Dendritic cell treated with granulocyte-macrophage colony-stimulating factor and Interleukin-4, amounts not matched to agents 40 ng/mL and 50 ng/mL, for 4 days (primary cell): ENCODE data around the gene MMP28.

ENCODE experiments used
- H3K27ac Mint-ChIP-seq: one replicate; pipeline ENCODE4 v1.8.0; 2022; ENCODE audit warnings: mild to moderate bottlenecking, mixed read lengths
- H3K27me3 Mint-ChIP-seq: one replicate; pipeline ENCODE4 v1.8.0; 2022; ENCODE audit warnings: mild to moderate bottlenecking, mixed read lengths
- H3K36me3 Mint-ChIP-seq: one replicate; pipeline ENCODE4 v1.8.0; 2022; ENCODE audit warnings: low read depth, mixed read lengths
- H3K4me1 Mint-ChIP-seq: one replicate; pipeline ENCODE4 v1.8.0; 2022; ENCODE audit warnings: low read depth, mixed read lengths
- H3K4me3 Mint-ChIP-seq: one replicate; pipeline ENCODE4 v1.8.0; 2022; ENCODE audit warnings: mild to moderate bottlenecking, moderate library complexity, mixed read lengths
- H3K9me3 Mint-ChIP-seq: one replicate; pipeline ENCODE4 v1.8.0; 2022; ENCODE audit warnings: mixed read lengths
- intact Hi-C: fragments of 100-400 bp; cut with micrococcal nuclease; formaldehyde crosslinking; loops from one replicate; pipeline ENCODE4 v1.15.0; 2022

The MMP28 gene

GRCh38 chr17:35728551-35728950 is 66.9 kb downstream of the MMP28 start:
- H3K4me1 Mint-ChIP-seq = peaks cover 22% of the 10 kb centered on the region
- no peak overlapping the region for H3K4me3 Mint-ChIP-seq
- no peak overlapping the region for H3K27ac Mint-ChIP-seq
- intact Hi-C loops = no loop called here
- H3K9me3 Mint-ChIP-seq = no peaks in the 10 kb centered on the region
- H3K27me3 Mint-ChIP-seq = peaks cover 28% of the 10 kb centered on the region
- H3K36me3 Mint-ChIP-seq = peaks cover 50% of the 10 kb centered on the region

DNA sequence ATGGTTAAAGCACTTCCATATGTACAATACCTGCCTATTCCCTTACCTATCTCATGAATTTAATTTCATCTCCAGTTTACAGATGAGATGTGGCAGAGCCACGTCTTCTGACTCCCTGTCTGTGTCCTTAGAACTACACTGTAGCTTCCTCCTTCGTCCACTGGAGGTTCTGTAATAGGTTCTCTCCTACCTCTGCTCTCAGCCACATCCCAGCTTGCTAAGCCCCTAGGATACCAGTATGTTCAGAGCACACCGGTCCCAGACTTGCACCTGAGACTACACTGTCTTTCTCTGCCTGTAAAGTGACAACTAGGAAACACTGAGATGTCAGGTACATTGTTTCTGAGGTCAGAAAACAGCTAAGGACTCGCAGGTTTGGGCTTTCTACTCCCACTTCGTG is 67.8 kb downstream of the MMP28 start:
- Mint-ChIP-seq H3K9me3 (no peaks in the 10 kb centered on the region), H3K27me3 (peaks cover 26% of the 10 kb centered on the region), H3K4me3 (no peak overlapping the region), H3K4me1 (peaks cover 22% of the 10 kb centered on the region), H3K36me3 (peaks cover 60% of the 10 kb centered on the region), H3K27ac (no peak overlapping the region)
- intact Hi-C loops = no loop called here

DNA sequence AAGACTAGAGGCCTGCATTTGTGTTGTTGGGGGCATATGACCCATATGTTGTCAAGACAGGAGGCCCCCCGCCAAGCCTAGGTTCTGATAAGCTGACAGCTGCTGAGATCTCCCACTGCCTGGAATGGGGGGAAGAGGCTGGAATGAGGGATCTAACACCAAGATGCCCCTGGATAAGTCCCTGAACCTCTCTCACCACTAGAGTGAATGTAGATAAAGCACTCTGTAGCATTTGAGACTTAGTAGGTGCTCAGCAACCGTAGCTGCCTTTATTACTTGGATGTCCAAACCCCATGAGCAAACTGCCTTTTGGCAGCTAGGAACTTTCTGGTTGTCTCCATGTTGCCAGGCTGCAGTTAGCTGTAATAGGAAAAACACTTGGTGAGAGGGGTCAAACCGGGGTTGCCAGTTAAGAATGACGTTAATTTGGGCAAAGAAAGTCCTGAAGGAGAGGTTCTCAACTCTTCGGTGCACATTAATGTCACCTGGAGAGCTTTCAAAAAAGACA is 68.4 kb downstream of the MMP28 start:
- Mint-ChIP-seq H3K27ac (no peak overlapping the region), H3K9me3 (no peaks in the 10 kb centered on the region), H3K4me3 (no peak overlapping the region), H3K36me3 (peaks cover 64% of the 10 kb centered on the region), H3K27me3 (peaks cover 20% of the 10 kb centered on the region), H3K4me1 (peaks cover 22% of the 10 kb centered on the region)
- intact Hi-C loops = no loop called here

GRCh38 chr17:35726127-35726952 is 69.1 kb downstream of the MMP28 start:
- H3K4me3 Mint-ChIP-seq = no peak overlapping the region
- peaks cover 71% of the 10 kb centered on the region for H3K36me3 Mint-ChIP-seq
- H3K9me3 Mint-ChIP-seq = no peaks in the 10 kb centered on the region
- intact Hi-C loops = no loop called here
- H3K27ac Mint-ChIP-seq = no peak overlapping the region
- H3K4me1 Mint-ChIP-seq = peaks cover 21% of the 10 kb centered on the region
- peaks cover 17% of the 10 kb centered on the region for H3K27me3 Mint-ChIP-seq

DNA sequence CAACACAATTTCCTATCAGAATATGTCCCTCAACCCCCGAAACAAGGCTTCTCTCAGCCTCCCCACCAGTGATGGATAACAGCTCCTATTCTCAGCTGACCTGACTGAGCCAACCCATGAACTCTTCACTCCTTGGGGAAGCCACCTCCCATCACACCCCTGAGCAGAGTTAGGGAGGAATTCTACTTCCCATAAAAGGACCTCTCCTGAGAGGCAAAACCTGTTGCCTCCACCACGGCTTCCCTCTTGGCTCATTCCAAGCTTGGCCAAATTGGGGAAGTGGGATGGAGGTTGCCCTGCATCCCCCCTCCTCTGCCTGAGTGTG is 69.7 kb downstream of the MMP28 start:
- intact Hi-C loops = no loop called here
- Mint-ChIP-seq H3K36me3 (peaks cover 73% of the 10 kb centered on the region), H3K4me1 (peaks cover 16% of the 10 kb centered on the region), H3K9me3 (no peaks in the 10 kb centered on the region), H3K27me3 (peaks cover 11% of the 10 kb centered on the region), H3K27ac (no peak overlapping the region), H3K4me3 (no peak overlapping the region)

- peaks cover 4% of the 10 kb centered on the region for H3K27me3 Mint-ChIP-seq
- intact Hi-C loops = no loop called here
- H3K27ac Mint-ChIP-seq = no peak overlapping the region
- H3K36me3 Mint-ChIP-seq = peaks cover 80% of the 10 kb centered on the region
- H3K9me3 Mint-ChIP-seq = no peaks in the 10 kb centered on the region
- peaks cover 9% of the 10 kb centered on the region for H3K4me1 Mint-ChIP-seq
- no peak overlapping the region for H3K4me3 Mint-ChIP-seq
Observed at GRCh38 chr17:35725058-35725457, 70.4 kb downstream of the MMP28 start.

DNA sequence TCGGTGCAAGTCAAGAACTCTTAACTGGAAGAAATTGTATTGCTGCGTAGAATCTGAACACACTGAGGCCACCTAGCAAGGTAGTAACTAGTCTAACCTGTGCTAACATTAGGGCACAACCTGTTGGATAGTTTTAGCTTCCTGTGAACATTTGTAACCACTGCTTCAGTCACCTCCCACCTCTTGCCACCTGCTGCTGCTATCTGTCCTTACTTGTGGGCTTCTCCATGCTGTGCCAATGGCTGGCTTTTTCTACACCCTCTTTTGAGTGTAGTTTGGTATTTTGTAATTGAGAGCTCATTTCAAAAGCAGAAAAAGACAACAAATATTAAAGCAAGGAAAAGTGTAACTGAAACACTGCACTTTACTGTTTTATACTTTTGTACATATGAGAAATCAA is 71.7 kb downstream of the MMP28 start:
- Mint-ChIP-seq H3K4me1 (peaks cover 9% of the 10 kb centered on the region), H3K27me3 (no peaks in the 10 kb centered on the region), H3K9me3 (no peaks in the 10 kb centered on the region), H3K36me3 (peaks cover 84% of the 10 kb centered on the region), H3K4me3 (no peak overlapping the region), H3K27ac (no peak overlapping the region)
- intact Hi-C loops = no loop called here

DNA sequence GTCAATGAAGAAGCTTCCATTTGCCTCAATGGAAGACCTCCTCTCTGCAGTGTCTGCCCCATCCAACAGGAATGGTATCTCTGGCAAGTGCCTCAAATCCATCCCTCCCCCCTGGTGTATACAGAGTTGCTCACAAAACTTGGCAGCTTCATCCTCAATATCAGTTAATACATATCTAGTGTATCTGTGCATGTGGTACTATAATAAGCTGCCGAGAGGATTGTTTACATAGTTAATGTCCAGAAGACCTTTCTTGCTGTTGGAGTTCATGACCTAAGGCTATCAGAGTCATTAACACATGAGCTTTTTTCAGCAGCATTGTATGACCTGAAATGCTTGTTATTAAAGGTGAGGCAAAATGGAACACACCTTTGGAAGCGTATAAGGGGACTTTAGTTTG is 78.0 kb downstream of the MMP28 start:
- H3K27me3 Mint-ChIP-seq = no peaks in the 10 kb centered on the region
- H3K9me3 Mint-ChIP-seq = no peaks in the 10 kb centered on the region
- peaks cover 23% of the 10 kb centered on the region for H3K36me3 Mint-ChIP-seq
- H3K4me1 Mint-ChIP-seq = no peaks in the 10 kb centered on the region
- no peak overlapping the region for H3K4me3 Mint-ChIP-seq
- intact Hi-C loops = no loop called here
- H3K27ac Mint-ChIP-seq = no peak overlapping the region

- no peaks in the 10 kb centered on the region for H3K9me3 Mint-ChIP-seq
- no peak overlapping the region for H3K27ac Mint-ChIP-seq
- H3K4me3 Mint-ChIP-seq = no peak overlapping the region
- H3K4me1 Mint-ChIP-seq = no peaks in the 10 kb centered on the region
- peaks cover 19% of the 10 kb centered on the region for H3K36me3 Mint-ChIP-seq
- H3K27me3 Mint-ChIP-seq = no peaks in the 10 kb centered on the region
- intact Hi-C loops = no loop called here
Observed at GRCh38 chr17:35716897-35717465, 78.5 kb downstream of the MMP28 start.

DNA sequence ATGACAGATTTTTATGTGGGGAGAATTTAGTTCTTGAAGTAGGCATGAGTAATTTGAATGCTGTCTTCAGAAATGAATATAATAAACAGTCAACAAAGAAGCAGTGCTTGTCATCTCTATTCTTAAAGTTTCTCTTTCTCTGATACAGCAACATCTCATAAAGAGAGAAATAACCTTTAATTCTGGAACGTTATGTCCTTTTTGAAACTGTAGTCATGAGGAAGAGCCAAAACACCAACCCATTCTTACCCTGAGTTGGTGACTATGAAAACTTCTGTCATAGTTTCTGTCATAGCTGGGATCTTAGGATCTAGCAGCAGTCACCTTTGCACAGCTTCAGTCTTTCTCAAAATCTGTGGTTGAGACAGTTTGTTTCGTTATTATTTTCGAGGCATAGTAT is 79.3 kb downstream of the MMP28 start:
- Mint-ChIP-seq H3K27me3 (no peaks in the 10 kb centered on the region), H3K4me1 (no peaks in the 10 kb centered on the region), H3K4me3 (no peak overlapping the region), H3K9me3 (no peaks in the 10 kb centered on the region), H3K36me3 (peaks cover 18% of the 10 kb centered on the region), H3K27ac (no peak overlapping the region)
- intact Hi-C loops = no loop called here
